Mesenteric fat pad (tissue), 1 donor: ENCODE measurements around the gene TBC1D16. TPM values are rescaled to one million over a fixed set of nuclear protein-coding genes. Genes with fewer than 3 reads are reported as not detected.
A peak's percentile ranks its signal among the peaks of the same experiment; 100 is the strongest.

Experiments used
- DNase-seq: peaks from one replicate; pipeline ENCODE4 v3.0.0-alpha.2; 2020; ENCODE audit warnings: low spot score
- total RNA-seq: library from RNA; stranded (reverse); fragmentation: NEBNext Ultra II Directional; extraction: Animal tissue kit (Norgen Biotek cat#: 25700); gene quantifications from one replicate; pipeline ENCODE4 v1.2.1, GENCODE V29; 2021
- donor health status: DM: yes; HTN: yes; CAD: no.

TBC1D16 gene
- total RNA-seq, 1 donor from 2014 or later = 111 TPM

DNA sequence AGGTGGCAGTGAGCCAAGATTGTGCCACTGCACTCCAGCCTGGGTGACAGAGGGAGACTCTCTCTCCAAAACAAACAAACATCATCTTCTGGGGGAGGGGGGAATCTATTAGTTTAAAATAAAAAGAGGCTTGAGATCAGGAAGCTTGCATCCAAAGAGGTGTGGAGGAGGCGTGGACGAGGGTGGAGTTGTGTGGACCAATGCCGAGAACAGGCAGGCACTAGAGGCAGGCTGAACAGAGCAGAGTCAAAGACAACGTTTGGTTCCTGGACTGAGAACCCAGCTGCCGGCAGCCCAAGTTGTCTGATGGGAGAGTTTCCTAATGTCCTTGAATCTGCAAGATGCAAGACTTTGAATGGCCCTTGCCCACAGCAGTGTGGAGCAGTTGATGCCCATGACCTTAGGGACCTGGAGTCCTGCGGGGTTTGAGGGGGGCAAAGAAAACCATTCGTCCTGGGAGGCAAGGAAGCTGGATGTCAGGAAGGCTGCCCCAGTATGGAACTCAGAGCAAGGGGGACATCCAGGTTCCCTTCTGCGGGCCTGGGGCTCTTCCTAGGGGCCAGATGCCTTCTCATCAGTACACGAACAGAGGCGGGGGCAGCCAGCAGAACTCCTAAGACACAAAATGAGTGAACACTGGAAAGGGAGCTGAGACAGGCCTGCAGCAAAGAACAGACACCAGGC lies 9.2 kb downstream of the TBC1D16 start:
- DNase-seq = no peak

DNA sequence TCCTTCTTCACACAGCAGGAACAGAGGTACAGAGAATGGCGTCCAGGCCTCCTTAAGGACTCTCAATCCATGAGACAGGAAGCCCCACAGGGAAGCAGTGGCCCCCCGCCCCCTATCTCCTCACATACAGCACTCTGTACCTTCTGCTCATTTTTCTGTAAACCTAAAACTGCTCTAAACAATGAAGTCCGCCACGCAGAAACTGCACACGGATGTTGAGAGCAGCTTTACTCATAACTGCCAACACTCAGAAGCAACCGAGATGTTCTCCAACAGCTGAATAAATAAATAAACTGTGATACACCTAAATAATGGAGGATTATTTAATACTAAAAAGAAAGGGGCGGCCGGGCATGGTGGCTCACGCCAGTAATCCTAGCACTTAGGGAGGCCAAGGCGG lies 9.9 kb downstream of the TBC1D16 start:
- no peak for DNase-seq

DNA sequence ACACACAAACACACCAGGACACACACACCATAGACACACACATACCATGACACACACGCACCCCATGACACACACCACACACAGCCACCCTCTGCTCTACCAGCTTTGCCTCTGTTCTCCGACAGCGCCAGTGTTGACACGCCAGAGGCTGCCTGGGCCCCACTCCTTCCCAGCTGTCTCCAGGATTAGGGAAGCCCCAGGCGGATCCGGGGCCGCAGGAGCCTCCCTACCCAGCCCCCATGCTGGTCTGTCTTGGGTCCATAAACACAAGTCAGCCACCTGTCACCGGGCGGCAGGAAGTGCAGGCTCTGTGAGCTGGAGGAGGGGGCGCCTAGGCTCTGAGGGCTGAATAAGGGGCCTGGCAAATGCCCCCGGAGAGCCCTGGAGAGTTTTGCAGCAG lies 10.5 kb downstream of the TBC1D16 start:
- DNase-seq = no peak

DNA sequence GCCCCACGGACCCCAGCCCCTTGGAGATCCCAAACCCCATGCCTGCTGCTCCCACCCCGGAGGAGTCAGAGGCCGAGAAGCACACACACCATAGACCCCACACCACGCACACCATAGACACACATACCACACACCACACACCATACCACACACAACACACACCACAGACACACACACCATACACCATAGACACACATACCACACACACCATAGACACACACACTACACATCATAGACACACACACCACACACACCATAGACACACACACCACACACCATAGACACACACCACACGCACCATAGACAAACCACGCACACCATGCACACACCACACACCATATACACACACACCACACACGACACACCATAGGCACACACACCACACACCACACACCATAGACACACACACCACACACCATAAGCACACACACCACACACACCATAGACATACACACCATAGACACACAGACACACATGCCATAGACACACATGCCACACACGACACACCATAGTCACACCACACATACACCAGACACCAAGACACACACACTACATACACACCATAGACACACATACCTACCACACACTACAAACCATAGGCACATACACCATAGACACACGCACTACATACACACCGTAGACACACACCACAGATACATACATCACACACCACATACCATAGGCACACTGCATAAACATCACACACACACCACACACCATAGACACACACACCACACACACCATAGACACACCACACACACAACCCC lies 11.3 kb downstream of the TBC1D16 start:
- no peak for DNase-seq

DNA sequence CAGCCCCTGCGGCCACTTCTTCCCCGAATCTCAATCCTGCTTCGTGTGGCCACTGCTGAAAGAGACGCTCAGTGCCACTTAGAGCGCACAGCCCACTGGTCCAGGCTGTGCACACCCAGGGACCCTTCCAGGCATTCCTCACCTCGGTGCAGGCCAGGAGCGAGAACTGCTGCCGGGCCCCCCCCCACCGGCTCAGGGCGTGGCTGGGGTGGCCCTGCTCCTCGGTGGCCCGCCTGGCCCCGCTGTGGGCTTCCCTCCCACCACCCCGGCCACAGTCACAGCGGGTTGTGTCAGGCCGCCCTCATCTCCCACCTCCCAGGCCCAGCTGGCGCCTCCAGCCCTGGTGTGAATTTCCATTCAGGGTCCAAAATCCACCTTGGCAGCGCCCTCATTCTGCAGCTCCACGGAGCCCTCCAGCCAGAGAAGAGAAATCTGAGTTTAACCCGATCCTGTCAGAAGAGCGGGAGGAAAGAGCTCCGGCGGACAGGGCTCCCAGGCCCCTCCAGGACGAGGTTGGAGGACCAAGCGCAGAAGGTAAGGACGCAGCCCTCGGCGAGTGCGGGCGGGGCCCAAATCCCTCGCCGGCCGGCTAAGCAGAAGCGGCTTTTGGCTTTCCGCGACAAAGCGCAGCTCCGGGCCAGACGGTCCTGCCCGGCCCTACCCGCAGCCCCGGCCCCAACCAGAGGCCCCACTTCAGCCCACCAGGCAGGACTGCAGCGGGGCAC lies 12.0 kb downstream of the TBC1D16 start:
- no peak for DNase-seq

DNA sequence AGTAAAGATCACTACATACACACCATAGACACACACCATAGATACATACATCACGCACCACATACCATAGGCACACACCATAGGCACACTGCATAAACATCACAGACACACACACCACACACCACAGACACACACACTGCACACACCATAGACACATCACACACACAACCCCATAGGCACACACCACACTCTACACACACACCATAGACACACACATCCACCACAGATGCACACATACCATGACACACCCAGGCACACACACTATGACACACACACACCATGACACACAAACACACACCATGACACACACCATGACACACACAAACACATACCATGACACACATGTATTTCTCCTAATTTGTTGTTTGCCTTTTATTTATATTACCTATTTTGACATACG lies 14.1 kb downstream of the TBC1D16 start:
- DNase-seq = no peak

DNA sequence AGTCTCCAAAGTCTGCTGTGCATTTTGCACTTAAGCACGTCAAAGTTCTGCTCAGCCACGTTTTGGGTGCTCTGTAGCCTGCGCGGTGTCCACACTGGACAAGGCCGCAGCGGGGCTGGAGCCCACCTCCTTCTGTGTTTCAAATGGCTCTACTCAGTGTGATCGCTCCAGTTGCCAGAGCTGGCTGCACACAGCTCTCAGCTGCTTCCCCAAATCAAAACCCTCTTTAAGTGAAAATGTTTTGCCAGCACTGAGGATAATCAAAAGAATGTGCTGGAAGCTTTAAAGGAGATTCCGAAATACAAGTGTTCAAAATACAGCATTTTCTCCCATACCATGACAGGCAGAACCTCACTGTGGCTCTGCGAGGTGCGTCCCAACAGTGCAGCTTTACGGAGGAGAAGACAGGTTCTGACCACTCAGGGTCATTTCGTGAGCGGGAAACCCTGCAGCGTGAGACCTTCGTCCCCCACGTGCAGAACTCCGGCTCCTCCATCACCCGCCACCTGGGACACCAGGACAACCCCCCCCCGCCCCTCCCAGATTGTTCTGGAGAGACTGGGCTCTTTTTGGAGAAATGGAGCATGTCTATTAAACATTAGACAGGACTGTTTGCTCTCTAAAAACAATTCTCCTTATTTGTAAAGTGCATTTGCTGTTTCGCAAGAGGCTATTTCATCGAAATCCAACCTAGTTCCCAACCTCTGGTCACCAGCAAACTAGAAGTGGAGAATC lies 16.6 kb downstream of the TBC1D16 start:
- no peak for DNase-seq

DNA sequence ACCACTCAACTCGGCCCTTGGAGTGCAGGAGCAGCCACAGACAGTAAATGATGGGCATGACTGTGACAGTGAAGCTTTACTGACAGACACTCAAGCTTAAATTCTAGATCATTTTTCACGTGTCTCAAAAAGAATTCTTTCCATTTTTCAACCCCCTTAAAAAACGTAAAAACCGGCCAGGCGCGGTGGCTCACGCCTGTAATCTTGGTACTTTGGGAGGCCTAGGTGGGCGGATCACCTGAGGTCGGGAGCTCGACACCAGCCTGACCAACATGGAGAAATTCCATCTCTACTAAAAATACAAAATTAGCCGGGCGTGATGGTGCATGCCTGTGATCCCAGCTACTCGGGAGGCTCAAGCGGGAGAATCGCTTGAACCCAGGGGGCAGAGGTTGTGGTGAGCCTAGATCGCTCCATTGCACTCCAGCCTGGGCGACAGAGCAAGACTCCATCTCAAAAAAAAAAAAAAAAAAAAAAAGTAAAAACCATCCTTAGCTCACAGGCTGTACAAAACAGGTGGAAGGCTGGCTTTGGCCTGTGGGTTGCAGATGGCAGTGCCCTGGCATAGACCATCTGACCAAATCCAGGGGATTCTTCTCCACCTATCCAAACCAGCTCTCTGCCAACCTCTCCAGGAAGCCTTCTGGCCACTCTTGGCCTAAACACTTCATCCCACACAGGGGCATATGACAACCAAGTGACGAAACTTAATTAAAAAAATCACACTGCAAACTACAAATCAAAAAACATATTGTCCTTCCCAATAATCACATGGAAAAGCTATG lies 18.3 kb downstream of the TBC1D16 start:
- no peak for DNase-seq

DNA sequence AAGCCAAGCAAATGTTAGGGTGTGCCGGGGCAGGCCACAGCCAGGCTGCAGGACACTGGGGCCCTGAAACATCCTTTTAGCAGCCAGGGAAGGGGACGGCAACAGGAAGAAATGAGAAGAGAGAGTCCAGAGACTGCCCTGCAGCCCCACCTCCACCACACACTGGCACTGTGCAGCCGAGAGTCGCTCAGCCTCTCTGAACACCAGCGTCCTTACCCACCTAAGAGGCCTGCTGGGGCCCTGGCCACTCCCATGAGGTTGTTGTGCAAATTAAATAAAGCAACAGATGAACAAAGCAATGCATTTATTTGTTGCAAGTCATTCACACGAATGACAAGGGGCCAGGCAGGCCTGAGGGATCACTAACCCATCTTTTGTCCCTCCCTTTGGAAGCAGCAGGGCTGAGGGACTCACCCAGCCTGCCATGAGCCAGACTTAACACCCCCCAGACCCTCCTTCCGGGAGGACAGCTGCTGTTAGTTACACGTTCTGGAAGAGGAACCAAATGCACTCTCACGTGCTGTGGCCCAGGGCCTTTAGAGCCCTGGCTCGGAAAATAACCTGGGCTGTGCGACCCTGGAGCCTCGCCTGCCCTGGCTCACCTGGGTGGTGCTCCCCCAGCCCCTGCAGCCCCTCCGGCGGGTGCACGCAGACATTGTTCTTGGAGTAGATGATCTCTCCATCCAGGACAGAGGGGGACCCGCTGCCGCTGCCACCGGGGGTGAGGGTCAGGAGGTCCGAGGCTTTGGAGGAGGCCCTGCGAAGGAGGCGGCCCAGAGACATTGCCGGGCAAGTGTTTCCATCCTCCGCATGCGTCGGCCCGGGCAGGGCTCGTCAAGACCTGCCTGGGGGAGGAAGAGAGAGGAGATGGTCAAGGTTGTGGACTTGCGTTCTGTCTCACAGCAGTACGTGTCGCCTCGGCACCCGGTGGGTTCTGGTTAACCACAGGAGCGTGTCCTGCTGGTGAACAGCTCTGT lies 22.6 kb downstream of the TBC1D16 start:
- DNase-seq = no peak

DNA sequence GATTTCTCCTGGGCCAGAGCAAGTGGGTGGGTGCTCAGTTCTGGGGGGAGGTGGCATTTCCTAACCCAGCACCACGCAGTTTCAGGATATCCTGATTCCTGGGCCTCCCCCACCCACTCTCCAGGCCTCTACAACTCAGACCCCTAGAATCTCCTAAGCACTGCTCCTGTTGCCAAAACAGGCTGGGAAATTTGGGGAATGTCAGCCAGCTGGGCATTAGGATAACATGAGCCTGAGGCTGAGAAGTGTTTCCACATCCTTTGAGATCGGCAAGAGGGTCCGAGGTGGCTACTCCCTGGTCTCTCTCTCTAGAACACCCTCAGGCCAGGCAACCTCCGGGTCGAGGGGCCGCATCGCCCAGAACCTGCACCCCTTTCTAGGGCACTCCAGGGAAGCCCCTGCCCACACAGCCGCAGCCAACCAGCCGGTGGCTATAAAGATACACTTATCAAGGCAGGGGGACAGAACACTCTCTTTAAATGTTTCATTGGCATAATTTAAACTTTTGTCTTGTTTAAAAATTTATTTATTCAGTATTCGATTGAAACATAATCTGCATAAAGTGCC lies 23.6 kb downstream of the TBC1D16 start:
- no peak for DNase-seq

DNA sequence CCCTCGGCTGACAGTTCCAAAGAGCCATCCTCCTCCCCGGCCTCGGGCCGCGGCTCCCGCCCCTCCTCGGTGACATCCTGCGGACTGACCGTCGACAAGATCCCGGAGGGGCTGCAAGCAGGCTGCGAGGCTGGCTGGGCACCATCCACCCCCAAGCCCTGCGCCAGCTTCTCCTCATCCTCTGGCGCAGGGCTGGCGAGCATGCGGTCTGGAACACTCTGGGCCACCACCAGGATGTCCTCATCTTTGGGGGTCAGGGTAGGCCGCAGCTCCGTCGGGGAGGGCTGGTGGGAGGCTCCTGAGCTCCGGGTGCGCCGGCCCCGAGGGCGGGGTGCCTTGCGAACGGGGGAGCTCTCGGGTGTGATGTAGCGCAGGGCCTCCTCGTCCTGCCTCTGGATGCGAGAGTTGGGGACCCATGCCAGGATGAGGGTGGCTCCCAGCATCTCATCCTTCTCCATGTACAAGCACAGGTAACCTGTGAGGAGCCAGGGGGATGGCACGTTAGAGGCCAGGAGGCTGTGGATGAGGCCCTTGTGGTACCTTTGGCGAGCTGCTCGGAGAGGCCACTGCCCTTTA lies 25.3 kb downstream of the TBC1D16 start:
- DNase-seq = no peak

DNA sequence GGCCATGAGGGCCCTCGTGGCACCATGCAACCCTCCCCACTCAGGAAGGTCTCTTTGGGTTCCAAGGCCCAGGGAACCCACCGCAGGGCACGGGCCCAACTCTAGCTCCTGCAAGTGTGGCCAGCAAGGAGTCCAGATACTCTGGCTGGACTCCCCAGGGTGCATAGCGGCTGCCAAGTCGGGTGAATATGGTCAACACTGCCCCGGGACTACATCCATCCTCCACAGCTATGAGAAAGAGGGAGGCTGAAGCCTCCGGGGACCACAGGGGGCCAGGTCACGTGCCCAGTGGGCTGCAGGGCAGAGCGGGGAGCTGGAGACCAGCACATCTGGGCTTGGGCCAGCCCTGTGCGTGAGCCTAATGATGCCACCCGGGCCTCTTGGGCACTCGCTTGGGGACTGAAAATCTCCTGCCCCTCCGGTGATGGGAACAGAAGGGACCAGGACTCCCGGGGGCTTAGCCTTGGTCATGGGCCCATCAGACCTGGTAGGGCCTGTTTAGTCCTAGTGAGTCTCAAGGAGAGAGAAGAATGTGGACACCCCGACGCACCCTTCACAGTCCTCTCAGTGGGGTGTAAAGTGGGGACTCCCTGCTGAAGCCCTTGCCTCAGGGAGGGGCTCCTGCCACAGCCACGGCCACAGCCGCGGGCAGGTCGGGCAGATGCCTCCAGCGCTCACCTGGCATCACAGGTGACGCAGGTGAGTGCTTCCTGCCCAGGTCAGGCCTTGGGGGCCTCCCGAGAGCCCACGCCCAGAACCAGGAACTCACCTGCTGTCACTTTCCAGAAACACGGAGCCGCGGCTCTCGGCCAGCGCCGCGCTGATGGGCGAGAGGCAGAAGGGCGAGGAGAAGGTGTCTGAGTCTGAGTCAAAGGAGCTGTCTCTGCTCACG lies 26.0 kb downstream of the TBC1D16 start:
- no peak for DNase-seq

DNA sequence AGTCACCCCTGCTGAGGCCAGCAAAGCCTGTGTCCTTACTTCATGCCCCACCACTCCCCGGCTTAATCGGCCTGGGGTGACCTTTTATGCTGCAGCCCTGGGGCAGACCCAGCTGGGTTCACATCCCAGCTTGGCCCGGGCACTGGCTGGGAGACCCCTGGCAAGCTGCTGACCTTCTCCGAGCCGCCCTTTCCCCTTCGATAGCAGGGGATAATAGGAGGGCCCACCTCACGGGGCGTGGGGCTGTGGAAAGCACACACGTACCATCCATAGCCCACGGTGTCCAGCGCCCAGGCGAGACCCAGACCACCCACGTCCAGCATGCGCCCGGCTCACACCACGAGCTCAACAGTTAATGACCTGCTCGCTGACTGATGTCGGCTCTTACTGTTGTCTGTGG lies 26.8 kb downstream of the TBC1D16 start:
- no peak for DNase-seq

DNA sequence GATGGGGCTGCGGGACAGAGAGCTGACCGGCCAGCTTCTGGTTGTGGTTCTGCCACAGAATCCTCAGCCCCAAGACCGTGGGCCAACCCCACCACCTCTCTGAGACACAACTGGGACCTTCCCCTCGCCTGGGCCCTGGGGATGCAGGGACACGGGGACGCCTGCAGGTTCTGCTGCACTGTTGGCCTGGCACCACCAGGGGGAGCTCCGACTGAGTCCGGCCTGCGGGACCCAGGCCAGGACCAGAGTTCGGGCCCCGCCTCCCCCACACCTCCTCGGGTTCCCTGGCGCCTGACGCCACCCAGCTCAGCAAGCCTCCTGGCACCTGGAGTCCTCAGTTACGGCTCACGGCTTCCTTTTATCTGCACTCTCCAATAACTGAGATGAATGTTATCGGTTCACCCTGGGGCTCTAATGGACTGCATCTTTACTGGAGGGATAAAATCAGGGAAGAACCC lies 27.3 kb downstream of the TBC1D16 start:
- peak; percentile 94 for DNase-seq

DNA sequence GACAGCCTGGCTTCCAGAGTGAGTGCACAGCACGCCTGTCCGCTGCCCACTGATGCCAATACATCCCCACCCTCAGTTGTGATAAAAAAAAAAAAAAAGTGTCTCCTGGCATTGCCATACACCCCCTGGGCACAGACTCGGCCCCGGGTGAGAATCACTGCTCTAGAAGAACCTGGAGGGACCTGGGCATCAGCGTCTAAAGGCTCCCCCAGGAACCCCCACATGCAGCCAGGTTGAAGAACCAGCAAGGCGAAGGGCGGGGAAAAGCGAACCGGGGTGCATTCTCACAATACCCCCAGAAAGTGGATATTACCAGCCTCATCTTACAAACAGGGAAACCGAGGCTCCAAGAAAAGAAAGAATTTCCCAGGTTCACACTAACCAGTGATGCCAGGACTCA lies 27.7 kb downstream of the TBC1D16 start:
- no peak for DNase-seq

DNA sequence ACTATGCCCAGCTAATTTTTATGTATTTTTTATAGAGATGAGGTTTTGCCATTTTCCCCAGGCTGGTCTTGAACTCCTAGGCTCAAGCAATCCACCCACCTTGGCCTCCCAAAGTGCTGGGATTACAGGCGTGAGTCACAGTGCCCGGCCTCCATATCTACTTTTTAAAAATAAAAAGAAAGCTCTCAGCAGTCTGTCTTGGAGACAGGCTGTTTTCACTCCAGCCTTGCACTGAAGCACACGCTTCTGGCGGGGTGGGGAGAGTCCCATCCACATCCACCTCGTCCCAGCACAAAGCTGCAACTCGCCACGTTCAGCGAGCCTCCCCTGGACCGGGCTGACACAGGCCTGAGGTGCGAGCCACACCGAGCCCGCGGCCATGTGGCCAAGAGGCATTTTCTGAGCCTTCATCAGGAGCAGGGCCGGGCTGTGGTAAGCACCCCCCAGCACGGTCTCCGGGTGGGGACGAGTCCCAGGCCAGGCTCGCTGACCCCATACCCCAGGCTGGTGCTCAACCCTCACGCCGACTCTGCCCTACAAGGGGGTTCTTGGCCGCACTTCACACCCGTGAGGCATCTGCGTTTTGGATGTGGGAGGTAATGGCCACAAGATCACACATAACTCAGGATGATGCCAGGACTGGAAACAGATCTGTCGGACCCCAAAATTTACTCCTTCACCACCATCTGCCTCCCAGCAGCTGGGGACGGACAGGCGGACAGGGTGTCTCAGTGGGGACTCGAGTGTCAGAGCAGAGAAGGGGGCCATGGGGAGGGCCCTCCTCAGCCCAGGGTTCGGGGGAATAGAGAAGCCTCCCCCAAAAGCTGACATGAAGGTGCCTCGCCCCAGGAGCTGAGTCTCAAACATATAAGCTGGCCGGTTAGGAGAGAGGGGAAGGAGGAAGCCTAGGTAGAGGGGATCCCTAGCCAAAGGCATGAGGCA lies 28.6 kb downstream of the TBC1D16 start:
- no peak for DNase-seq

DNA sequence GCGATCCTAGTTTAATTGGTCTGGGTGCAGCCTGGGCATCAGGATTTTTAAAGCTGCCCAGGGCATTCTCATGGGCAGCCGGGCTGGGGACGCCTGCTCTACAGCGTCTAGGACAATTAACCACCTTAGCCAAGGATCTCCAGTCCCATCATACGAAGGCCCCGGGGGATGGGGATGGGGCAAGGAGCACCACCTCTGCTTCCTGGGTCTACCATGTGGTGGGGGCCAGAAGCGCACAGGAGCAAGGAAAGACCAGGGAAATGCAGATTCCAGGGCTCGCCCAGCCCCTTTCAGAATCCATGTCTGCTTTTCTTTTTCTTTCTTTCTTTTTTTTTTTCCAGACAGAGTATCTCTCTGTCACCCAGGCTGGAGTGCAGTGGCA lies 29.3 kb downstream of the TBC1D16 start:
- no peak for DNase-seq
